Gastroesophageal sphincter (tissue), 3 donors: ENCODE measurements around the gene MAGEC3.

Experiments
- CTCF ChIP-seq, 4 experiments: fragments of 200-600 bp in 2 of 4; fragments of 450-650 bp in 2 of 4; sonication (generic) in 1 of 4; IDR thresholded peaks; one replicate each; pipeline ENCODE4 v1.5.1; 2017 to 2019; ENCODE audit warnings: antibody characterized with exemption in 4 of 4, mild to moderate bottlenecking in 2 of 4, moderate library complexity in 2 of 4
- POLR2A ChIP-seq, 2 donors: fragments of 450-650 bp; IDR thresholded peaks; one replicate each; pipeline ENCODE4 v1.6.1; 2017; ENCODE audit warnings: antibody characterized with exemption in 2 of 2, mild to moderate bottlenecking in 2 of 2, moderate library complexity in 1 of 2
- POLR2AphosphoS5 ChIP-seq: sonication (generic); formaldehyde crosslinking; IDR thresholded peaks from one replicate; pipeline ENCODE4 v1.6.1; 2017; ENCODE audit warnings: antibody characterized with exemption

DNA sequence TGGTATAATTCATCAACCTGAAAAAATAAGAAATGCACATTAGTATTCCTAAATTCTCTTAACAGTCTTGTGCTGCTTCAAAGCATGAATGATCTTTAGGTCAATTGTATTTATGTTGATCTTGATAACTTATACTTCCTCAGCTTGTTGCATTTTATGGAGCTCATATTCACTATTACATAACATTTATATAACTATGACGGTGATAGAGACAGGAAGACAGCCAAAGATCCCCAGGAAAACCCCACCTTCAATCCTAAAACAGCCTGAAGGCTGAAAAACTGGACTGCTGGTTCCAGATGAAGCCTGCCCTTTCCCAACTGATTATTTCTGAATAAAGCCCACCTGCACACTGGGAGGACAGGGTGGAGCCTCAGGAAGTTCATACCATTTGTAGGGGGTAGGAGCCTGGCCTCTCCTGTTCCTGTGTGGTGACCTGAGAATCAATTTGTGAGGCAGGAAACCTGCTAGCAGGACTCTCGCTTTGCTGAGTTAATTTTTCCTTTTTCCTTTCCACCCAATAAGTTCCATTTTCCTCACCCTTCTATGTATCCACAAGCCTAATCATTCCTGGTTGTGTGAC, 96.0 kb downstream of the MAGEC3 start:
- no peak for TF ChIP-seq POLR2A (IDR thresholded peaks at IDR 0.05)
- TF ChIP-seq POLR2AphosphoS5, result no peak
- TF ChIP-seq CTCF (IDR thresholded peaks at IDR 0.05), result no peak
